Stomach (tissue), 19 donors: ENCODE data around the gene NPIPB8. TPM values are rescaled to one million over a fixed set of nuclear protein-coding genes. Genes with fewer than 3 reads are reported as not detected.
"Not testable (repeated sequence)": the region's sequence is repeated elsewhere in the genome, so short reads cannot be mapped to it uniquely, and the experiment has no call there.

Source experiments
- DNase-seq, 2 donors: peaks; one replicate each; pipeline versions ENCODE4 v3.0.0 to v3.0.0-alpha.2; 2013 to 2019
- H3K27ac ChIP-seq, 5 donors: fragments of 200-600 bp in 4 of 5; sonication (generic) in 4 of 5; one replicate each; pipeline ENCODE4 v1.5.1; 2013 to 2019; ENCODE audit warnings: mild to moderate bottlenecking in 1 of 5, moderate library complexity in 1 of 5
- H3K27me3 ChIP-seq, 3 donors: fragments of 200-600 bp; sonication (generic); one replicate each; pipeline ENCODE4 v1.5.1; 2017 to 2019; ENCODE audit warnings: mixed run types in 1 of 3
- H3K36me3 ChIP-seq, 4 donors: fragments of 200-600 bp; sonication (generic); 1 replicate in 3 of 4; 2 replicates in 1 of 4; pipeline ENCODE4 v1.5.1; 2016 to 2019
- H3K4me1 ChIP-seq, 4 donors: fragments of 200-600 bp; sonication (generic); one replicate each; pipeline ENCODE4 v1.5.1; 2016 to 2019
- H3K4me3 ChIP-seq, 4 donors: fragments of 200-600 bp; sonication (generic) in 3 of 4; one replicate each; pipeline ENCODE4 v1.5.1; 2016 to 2019; ENCODE audit warnings: mild to moderate bottlenecking in 1 of 4
- H3K9me3 ChIP-seq, 4 donors: fragments of 200-600 bp; sonication (generic); one replicate each; pipeline ENCODE4 v1.5.1; 2016 to 2019
- EP300 ChIP-seq: sonication (generic); formaldehyde crosslinking; IDR thresholded peaks from one replicate; pipeline ENCODE4 v1.6.1; 2017; ENCODE audit warnings: antibody characterized with exemption
- POLR2A ChIP-seq, 4 donors: fragments of 450-650 bp; IDR thresholded peaks; one replicate each; pipeline ENCODE4 v1.6.1; 2016; ENCODE audit warnings: antibody characterized with exemption in 4 of 4, control low read depth in 2 of 4, mild to moderate bottlenecking in 1 of 4, moderate library complexity in 1 of 4
- POLR2AphosphoS5 ChIP-seq, 3 donors: sonication (generic); formaldehyde crosslinking; IDR thresholded peaks; one replicate each; pipeline ENCODE4 v1.6.1; 2016; ENCODE audit warnings: antibody characterized with exemption in 3 of 3
- WGBS, 5 donors: extraction: QIAGEN DNeasy Blood & Tissue Kit in 3 of 5; methylation state at CpG; one replicate each; pipeline versions ENCODE4 v1.1.5 to v1.1.7; 2013 to 2018; 5-methylcytosine and 5-hydroxymethylcytosine counted together
- intact Hi-C: fragments of 100-400 bp; cut with DNase I; formaldehyde crosslinking; loops from one replicate; pipeline ENCODE4 v1.15.1; 2023; ENCODE audit warnings: low total_unique reads
- long read RNA-seq, 10 donors: transcript quantifications; one replicate each; lab custom pipeline, GENCODE V29; 2026
- polyA plus RNA-seq, 3 donors: library from polyadenylated mRNA; stranded (reverse); fragments of 200-250 nt; gene quantifications; one replicate each; pipeline ENCODE4 v1.2.3, GENCODE V29; 2013
- total RNA-seq, 5 donors: library from RNA; depleted of rRNA; stranded (reverse); fragments of >200 nt; gene quantifications; one replicate each; pipeline versions ENCODE4 v1.1.0 to v1.2.3, GENCODE V29; 2014 to 2016
- TF ChIP-seq, protein P1 (sequence below), 7 experiments: fragments of 450-650 bp in 4 of 7; fragments of 200-600 bp in 3 of 7; sonication (generic) in 3 of 7; IDR thresholded peaks; one replicate each; pipeline ENCODE4 v1.5.1; 2016 to 2019; ENCODE audit warnings: antibody characterized with exemption in 7 of 7, control low read depth in 2 of 7, mild to moderate bottlenecking in 1 of 7
- donor health status: healthy with polysubstance abuse.
- donor health status: Bipolar disorder and iron deficiency.
- donor health status: healthy.

Gene NPIPB8
- 1 to 10 TPM in 1 of 5 donors, not detected in 4; 1.0 TPM for total RNA-seq
- under 1 TPM in 1 of 3 donors, not detected in 2; 0.08 TPM for polyA plus RNA-seq
- long read RNA-seq, donor 1: 0 reads
- long read RNA-seq, donor 2: 0 reads
- long read RNA-seq, donor 3: 0 reads
- long read RNA-seq, donor 4: 0 reads
- long read RNA-seq, donor 5: 0 reads
- long read RNA-seq, donor 6: 0 reads
- long read RNA-seq, donor 7: 0 reads
- long read RNA-seq, donor 8: 0 reads
- long read RNA-seq, donor 9: 0 reads
- long read RNA-seq, donor 10: 0 reads

DNA sequence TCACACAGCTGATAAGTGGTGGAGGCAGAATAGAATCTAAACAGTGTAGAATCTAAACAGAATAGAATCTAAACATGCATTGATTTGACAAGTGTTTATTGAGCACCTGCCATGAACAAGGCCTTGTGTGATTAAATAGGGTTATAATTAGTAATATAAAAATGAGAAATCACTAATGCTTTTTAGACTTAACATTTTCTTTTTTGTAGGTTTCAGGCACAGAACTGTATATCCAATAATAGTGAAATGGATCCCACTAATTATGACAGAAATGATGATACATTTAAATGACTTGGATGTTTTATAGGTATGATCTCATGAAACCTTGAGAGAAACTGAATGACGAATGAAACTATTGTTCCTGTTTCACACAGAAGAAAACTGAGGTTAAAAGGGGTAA is at the start of gene NPIPB8:
Gene NPIPB8, plus strand, starts transcription at position 301 of the 400 bp plus-strand sequence. CDS start 296 bp downstream, outside the sequence.
- H3K9me3 ChIP-seq, H3K27ac ChIP-seq, H3K36me3 ChIP-seq, H3K4me1 ChIP-seq, H3K4me3 ChIP-seq, DNase-seq, H3K27me3 ChIP-seq, intact Hi-C loops: not testable (repeated sequence)
- WGBS, 5 donors: 86 to 88% methylated on average over 1 of the region's 1 CpG; no CpG with 5 or more reads in 3 of the 5 donors

- 93 to 97% (median 95%) methylated on average over 7 to 8 of the region's 8 CpGs for WGBS, 5 donors
- no peak for TF ChIP-seq POLR2A (IDR thresholded peaks at IDR 0.05)
- no peak for TF ChIP-seq EP300
- TF ChIP-seq POLR2AphosphoS5 (IDR thresholded peaks at IDR 0.05): no peak
- TF ChIP-seq, protein P1, sequence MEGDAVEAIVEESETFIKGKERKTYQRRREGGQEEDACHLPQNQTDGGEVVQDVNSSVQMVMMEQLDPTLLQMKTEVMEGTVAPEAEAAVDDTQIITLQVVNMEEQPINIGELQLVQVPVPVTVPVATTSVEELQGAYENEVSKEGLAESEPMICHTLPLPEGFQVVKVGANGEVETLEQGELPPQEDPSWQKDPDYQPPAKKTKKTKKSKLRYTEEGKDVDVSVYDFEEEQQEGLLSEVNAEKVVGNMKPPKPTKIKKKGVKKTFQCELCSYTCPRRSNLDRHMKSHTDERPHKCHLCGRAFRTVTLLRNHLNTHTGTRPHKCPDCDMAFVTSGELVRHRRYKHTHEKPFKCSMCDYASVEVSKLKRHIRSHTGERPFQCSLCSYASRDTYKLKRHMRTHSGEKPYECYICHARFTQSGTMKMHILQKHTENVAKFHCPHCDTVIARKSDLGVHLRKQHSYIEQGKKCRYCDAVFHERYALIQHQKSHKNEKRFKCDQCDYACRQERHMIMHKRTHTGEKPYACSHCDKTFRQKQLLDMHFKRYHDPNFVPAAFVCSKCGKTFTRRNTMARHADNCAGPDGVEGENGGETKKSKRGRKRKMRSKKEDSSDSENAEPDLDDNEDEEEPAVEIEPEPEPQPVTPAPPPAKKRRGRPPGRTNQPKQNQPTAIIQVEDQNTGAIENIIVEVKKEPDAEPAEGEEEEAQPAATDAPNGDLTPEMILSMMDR (IDR thresholded peaks at IDR 0.05): no peak
These were observed 48.8 kb upstream of the NPIPB8 start for GRCh38 chr16:28589069-28589468.

DNA sequence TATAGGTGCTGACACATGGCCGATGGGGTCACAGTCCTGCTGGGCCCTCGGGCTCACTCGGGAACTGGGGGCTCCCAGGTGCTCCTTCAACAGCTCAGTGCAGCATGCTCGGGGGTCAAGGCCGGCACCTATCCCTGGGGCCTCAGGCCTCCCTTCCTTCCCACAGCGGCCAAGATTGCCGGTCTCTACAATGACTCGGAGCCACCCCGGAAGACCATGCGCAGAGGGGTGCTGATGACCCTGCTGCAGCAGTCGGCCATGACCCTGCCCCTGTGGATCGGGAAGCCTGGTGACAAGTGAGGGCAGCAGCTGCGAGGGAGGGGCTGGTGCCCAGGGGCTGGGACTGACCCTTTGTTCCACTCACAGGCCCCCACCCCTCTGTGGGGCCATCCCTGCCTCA is 47.9 kb upstream of the NPIPB8 start:
- no peaks in the 10 kb centered on the region for H3K9me3 ChIP-seq
- no peak for DNase-seq
- no peak for TF ChIP-seq POLR2A (IDR thresholded peaks at IDR 0.05)
- TF ChIP-seq, protein P1 (IDR thresholded peaks at IDR 0.05): no peak
- TF ChIP-seq EP300: no peak
- TF ChIP-seq POLR2AphosphoS5 (IDR thresholded peaks at IDR 0.05): no peak
- WGBS, 5 donors: 94 to 97% (median 97%) methylated on average over 9 to 13 of the region's 13 CpGs
- no peaks in the 10 kb centered on the region for H3K4me1 ChIP-seq
- no peaks in the 10 kb centered on the region for H3K27me3 ChIP-seq
- H3K27ac ChIP-seq: no peak overlapping the region
- intact Hi-C loops: no loop called here
- peaks cover 52 to 84% (median 81%) of the 10 kb centered on the region in 4 donors for H3K36me3 ChIP-seq
- H3K4me3 ChIP-seq: no peak overlapping the region

More at GRCh38 chr16:28589069-28589468, 48.8 kb upstream of the NPIPB8 start:
- intact Hi-C loops: no loop called here
- peaks cover 58 to 93% (median 89%) of the 10 kb centered on the region in 4 donors for H3K36me3 ChIP-seq
- no peak for DNase-seq
- no peaks in the 10 kb centered on the region for H3K9me3 ChIP-seq
- no peaks in the 10 kb centered on the region for H3K4me1 ChIP-seq
- no peak overlapping the region for H3K4me3 ChIP-seq
- H3K27me3 ChIP-seq: no peaks in the 10 kb centered on the region
- H3K27ac ChIP-seq: no peak overlapping the region

GRCh38 chr16:28590384-28591340 is 47.2 kb upstream of the NPIPB8 start:
- intact Hi-C loops: no loop called here
- H3K27me3 ChIP-seq: no peaks in the 10 kb centered on the region
- 90 to 96% (median 93%) methylated on average over 12 to 22 of the region's 22 CpGs for WGBS, 5 donors
- H3K36me3 ChIP-seq: peaks cover 45 to 77% (median 73%) of the 10 kb centered on the region in 4 donors
- H3K4me3 ChIP-seq: no peak overlapping the region
- no peaks in the 10 kb centered on the region for H3K9me3 ChIP-seq
- no peak for TF ChIP-seq POLR2A (IDR thresholded peaks at IDR 0.05)
- TF ChIP-seq EP300: no peak
- TF ChIP-seq, protein P1 (IDR thresholded peaks at IDR 0.05): no peak
- TF ChIP-seq POLR2AphosphoS5 (IDR thresholded peaks at IDR 0.05): no peak
- no peak for DNase-seq
- no peaks in the 10 kb centered on the region for H3K4me1 ChIP-seq
- H3K27ac ChIP-seq: no peak overlapping the region
